LNCAP (cell line): Measurements from ENCODE around the gene LVRN.

Experiments used
- TF ChIP-seq, protein P1 (sequence below): fragments of 450-650 bp; IDR thresholded peaks from 2 replicates; pipeline ENCODE4 v1.5.1; 2017; ENCODE audit warnings: mild to moderate bottlenecking

The LVRN gene

DNA sequence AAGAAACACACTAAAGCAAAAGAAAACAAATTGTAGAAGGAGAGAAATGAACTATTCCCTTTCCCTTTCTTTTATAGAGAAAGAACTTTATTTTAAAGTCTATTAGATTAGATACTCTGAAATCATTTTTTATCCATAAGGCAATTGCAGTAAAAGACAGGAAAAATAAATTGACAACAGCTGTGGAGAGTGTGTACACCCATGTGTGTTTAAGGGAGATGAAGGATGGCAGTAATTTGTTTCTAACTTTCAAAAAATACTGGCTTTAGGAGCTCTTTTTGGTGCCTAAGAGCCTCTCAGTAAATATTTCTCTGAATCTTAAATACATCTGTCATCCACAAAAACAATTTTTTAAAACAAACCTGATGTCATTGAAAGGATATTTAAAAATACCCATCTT, 51.7 kb downstream of the LVRN start:
- TF ChIP-seq, protein P1, sequence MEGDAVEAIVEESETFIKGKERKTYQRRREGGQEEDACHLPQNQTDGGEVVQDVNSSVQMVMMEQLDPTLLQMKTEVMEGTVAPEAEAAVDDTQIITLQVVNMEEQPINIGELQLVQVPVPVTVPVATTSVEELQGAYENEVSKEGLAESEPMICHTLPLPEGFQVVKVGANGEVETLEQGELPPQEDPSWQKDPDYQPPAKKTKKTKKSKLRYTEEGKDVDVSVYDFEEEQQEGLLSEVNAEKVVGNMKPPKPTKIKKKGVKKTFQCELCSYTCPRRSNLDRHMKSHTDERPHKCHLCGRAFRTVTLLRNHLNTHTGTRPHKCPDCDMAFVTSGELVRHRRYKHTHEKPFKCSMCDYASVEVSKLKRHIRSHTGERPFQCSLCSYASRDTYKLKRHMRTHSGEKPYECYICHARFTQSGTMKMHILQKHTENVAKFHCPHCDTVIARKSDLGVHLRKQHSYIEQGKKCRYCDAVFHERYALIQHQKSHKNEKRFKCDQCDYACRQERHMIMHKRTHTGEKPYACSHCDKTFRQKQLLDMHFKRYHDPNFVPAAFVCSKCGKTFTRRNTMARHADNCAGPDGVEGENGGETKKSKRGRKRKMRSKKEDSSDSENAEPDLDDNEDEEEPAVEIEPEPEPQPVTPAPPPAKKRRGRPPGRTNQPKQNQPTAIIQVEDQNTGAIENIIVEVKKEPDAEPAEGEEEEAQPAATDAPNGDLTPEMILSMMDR = no peak

DNA sequence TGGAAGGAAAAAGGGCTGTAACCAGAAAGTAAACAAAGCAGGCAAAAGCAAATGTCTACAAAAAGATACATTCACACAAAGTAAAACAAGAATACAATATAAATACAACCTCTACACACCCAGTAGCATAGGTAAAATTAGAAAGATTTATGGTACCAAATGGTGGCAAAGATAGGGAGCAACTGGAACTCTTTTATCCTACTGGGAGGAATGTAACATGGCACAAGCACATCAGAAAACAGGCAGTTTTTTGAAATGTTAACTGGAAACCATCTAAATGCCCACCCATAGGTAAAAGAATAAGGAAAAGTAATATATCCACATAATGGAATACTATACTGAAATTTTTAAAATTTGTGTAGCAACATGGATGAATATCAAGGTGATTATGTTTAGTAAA, 61.3 kb downstream of the LVRN start:
- TF ChIP-seq, protein P1 = no peak

DNA sequence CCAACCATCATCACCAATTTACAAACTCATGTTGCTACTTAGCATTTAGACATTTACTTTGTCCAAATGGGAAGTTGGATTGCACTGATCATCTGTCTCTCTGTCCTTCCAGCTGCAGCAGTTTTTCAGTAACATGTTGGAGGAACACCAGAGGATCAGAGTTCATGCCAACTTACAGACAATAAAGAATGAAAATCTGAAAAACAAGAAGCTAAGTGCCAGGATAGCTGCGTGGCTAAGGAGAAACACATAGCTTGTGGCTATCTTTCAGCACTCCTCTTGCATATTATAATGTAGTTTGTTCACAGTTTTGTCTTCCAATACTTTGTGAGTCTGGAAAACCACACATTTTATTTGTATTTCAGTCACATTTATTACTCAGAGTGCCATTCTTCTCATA, 63.6 kb downstream of the LVRN start:
- TF ChIP-seq, protein P1 = no peak

DNA sequence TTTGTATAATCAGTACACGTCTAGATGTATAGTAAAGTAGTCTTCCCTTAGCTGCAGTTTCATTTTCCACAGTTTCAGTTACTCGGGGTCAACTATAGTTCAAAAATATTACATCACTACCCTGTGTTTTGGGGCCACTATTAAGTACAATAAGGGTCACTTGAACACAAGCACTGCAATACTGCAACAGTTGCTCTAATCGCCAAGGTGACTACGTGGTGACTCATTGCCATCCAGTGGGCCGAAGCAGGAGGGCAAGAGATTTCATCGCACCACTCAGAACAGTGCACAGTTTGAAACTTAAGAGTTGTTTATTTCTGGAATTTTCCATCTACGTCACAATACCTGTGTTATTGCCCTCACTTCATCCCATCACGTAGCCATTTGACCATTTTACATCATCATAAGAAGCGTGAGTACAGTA, 69.8 kb downstream of the LVRN start, which contains the start of gene ARL14EPL:
Gene ARL14EPL, plus strand, starts transcription at position 379 of the 424 bp plus-strand sequence. CDS start 18,994 bp downstream, outside the sequence.
- TF ChIP-seq, protein P1 = peak; percentile 33; the same call in 1 of the 2 replicates

DNA sequence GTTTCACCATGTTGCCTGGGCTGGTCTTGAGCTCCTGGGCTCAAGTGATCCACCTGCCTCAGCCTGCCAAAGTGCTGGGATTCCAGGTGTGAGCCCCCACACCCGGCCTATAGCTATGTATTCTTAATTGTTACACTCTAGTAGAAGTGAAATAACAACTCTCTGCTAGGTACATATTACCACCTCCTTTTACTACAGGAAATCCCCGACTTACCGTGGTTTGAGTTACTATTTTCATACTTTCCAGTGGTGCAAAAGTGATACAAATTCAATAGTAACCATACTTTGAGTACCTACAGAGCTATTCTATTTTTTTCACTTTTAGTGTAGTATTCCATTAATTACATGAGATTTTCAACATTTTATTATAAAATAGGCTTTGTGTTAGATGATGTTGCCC, 70.7 kb downstream of the LVRN start:
- TF ChIP-seq, protein P1 = no peak

DNA sequence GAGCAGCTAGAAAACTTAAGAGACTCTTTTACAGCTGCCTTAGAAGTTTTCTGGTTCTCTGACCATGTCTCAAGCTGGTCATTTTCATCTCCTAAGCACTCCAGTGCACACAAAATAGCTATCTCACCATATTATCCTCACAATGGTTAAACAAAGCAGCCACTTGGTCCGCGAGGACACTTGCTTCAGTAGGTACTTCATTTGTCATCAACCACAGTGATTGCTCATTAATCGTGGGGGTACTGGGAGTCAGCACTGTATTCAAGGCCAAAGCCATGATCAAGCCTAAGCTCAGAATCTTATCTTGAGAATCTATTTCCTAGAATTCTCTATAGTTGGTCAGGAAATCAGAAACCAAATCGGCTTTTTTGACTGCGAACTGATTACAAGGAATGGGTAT, 72.8 kb downstream of the LVRN start:
- TF ChIP-seq, protein P1 = no peak

DNA sequence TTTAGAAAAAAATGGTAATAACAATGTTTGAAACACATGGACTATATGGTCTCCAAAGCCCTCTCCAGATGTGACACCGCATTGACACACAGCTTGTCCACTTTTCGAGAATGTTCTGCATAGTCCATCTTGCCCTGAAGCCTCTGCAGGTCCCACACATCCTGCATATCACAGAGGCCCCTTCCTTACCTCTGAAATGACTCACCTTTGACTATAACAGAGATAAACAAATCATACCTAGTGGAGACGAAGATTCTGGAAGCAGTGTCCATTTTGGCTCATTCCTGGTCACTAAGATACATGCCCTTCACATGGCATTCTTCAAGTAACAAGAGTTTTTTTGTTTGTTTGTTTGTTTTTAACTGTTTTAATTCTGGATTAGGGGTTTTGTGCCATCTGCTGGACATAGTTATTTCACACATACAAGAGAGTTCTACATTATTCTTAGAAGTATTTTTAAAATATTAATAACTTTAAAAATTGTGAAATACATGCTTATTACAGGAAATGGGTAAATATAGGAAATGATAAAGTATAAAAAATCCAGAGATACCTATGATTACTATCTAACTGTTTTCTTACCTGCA, 75.1 kb downstream of the LVRN start:
- TF ChIP-seq, protein P1 = peak; percentile 52

DNA sequence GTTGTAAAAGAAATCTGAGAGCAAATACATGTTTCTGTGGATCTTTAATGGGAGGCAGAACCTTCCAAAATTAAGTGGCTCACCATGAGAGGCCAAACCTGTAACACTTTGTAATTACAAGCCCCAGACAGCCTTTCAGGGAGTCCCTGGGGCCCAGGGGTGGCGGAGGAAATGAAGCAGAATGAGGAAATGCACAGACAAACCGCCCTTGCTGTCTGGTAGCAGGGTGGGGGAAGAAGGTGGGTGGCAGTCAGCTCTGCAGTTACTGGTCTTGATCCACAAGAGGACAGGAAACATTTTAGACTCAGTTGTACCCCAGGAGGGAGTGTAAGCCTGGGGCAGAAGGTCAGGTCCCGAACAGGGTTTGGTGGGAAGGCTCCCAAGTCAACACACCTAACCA, 76.5 kb downstream of the LVRN start:
- TF ChIP-seq, protein P1 = no peak
